ENCODE results near the gene YAE1.

Gene YAE1

DNA sequence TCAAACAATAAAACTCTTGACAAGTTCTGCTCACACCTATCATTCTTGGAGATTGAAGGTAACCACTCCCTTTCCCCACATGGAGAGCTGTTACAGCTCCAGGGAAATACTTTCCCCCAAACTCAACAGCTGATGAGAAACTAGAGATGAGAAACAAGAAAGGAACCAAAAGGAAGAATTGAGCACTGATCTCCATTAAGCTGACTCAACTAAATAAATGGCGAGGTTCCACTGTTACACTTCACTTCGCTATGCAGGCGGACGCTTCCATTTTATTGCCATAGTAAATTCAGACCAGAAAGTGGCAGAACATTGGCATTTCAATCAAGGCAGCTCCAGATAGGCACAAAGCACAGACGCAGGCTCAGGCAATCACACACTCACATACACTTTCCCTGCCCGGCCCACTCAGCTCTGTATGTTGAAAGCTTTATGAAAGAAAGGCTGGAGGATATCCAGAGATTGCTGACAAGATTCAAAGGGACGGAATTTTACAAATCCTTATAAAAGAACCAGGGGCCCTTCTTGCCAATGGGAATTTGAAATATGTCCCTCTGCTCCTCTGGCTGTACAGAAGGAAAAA lies 11.5 kb upstream of the YAE1 start:
- DNase-seq (ENCODE audit: low read depth in 2 of 2): no peak

DNA sequence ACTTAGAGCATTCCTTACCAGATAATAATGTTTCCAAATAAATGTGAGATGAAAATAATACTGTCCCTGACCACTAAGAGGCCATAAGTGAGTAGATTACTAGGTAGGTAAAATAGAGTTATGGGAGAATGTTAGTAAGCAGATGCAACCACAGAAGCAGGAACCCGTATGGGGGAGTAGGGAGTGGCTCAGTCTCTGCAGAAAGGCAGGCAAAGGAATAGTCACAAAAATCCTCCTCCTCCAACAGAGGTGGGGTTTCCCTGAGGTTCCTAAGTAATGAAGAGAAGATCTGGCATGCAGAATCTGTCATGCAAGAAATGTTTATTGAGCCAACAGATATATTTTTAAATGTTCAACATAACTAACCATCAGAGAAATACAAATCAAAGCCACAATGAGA lies 9.0 kb upstream of the YAE1 start:
- no peak for DNase-seq (ENCODE audit: low read depth in 2 of 2)

DNA sequence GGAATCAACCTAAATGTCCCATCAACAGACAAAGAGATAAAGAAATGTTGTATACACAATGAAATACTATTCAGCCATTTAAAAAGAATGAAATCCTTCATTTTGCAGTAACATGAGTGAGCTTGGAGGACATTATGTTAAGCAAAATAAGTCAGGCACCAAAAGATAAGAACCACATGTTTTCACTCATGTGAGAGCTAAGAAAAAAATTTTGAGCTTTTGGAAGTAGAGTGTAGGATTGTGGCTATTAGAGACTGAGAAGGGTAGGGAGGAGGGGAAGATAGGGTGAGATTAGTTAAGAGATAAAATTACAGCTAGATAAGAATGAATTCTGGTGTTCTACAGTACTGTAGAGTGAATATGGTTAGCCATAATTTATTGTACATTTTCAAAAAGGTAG lies 8.3 kb upstream of the YAE1 start:
- DNase-seq (ENCODE audit: low read depth in 2 of 2): no peak

DNA sequence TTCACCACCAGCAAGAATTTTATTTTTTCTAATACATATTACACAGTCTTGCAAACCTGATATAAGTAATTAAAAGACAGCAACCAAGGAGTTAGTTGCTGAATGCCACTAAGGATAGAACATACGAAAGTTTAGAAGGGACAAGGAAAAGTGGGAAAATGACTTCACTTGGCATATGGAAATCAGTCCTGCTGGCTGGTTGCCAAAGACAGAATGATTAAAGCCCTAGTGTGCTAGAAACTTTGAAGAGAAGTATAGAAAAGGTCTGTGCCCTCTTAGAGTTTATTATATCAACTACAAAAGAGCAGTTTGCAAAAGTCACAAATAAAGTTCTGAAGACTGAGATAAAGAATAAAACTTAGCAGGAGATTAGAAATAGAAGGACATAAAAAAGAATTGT lies 5.8 kb upstream of the YAE1 start:
- DNase-seq (ENCODE audit: low read depth in 2 of 2): no peak

DNA sequence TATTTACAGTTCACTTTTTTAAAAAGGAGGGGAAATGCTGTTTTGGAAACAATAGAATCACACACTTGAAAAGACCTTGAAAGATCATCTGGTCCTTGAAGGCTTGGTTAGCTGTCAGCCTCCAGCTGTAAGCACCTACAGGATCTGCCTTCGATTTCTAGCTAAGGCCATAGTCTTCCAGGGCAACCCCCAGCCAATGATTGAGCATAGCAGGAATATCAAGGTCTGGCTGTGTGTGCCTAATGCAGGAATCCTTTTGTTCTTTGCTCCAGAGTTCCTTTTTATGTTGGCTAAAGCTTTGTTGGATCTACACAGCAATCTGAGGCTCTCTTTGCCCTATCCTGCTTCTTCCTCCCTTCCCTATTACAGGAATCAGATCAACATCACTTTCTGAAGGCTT lies 5.2 kb upstream of the YAE1 start:
- DNase-seq (ENCODE audit: low read depth in 2 of 2): no peak

DNA sequence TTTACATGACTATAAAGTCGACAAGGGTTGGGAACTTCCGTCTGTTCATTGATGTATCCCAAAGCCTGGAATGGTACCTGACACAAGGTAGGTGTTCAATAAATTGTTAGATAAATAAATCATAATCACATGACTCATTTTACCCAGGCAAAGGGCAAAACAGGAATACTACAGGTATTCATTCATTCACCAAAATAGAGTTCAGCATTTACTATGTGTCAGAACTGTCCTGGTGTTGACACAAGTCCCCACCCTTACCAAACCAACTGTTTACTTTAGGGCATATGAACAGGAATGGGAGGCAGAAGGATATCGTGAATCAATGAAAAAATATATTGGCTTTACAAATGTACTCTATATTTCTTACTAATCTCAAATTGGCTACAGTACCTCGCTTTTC lies 666 bp upstream of the YAE1 start:
- no peak for DNase-seq (ENCODE audit: low read depth in 2 of 2)

DNA sequence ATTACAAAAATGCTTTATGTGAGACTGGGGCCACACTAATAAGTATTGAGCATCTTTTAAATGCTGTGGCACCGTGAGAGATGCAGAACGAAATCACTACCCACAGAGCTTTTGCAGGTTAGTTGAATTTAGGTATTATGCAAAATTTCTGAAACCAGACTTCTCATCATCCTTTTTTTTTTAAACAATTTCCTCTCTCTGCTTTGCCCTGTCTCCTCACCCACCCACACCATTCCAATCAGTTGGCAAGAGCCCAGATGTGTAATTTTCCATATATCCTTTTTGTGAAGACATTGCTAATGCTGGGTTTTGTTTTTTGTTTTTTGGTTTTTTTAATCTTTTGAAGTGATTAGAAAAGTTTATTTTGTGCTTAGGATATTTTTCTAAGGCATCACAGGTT lies 1.1 kb downstream of the YAE1 start:
- DNase-seq (ENCODE audit: low read depth in 2 of 2): no peak

DNA sequence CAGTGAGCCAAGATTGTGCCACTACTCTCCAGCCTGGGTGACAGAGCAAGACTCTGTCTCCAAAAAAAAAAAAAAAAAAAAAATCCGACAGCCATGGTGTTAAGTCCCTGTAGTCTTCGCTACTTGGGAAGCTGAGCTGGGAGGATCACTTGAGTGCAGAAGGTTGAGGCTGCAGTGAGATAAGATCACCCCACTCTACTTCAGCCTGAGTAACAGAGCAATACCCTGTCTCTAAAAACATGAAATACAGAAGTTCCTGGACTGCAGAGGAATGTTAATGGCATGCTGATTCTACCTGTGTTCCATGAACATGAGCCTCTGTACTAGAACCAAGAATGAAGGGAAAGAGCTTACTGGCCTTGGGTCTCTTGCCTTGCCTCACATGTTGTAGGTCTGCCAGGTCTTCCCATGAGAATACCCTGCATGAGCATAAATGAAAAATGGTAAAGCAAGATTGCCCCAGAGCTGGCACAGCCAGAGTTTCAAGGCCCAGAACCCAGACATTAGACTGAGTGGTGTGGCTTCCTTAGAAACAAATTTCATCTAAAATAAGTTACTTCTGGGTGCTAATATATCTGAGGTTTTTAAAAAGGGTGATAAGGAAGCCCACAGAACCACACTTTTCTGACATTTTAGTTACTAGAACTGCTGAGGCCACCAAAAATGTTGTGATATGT lies 8.6 kb downstream of the YAE1 start:
- no peak for DNase-seq (ENCODE audit: low read depth in 2 of 2)

DNA sequence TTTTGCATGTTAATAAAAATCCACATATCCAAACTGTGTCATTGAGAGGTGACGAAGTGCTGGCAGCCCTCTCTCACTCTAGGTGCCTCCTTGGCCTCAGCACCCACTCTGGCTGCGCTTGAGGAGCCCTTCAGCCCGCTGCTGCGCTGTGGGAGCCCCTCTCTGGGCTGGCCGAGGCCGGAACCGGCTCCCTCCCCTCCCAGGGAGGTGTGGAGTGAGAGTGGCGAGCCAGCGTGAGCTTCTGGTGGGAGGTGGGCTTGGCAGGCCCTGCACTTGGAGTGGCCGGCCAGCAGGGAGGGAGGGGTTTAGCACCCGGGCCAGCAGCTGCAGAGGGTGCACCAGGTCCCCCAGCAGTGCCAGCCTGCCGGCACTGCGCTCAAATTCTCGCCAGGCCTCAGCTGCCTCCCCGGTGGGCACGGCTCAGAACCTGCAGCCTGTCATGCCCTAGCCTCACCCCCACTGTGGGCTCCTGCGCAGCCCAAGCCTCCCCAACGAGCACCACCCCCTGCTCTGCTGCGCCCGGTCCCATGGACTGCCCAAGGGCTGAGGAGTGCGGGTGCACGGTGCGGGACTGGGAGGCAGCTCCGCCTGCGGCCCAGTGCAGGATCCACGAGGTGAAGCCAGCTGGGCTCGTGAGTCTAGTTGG lies 11.1 kb downstream of the YAE1 start:
- DNase-seq (ENCODE audit: low read depth in 2 of 2): no peak

DNA sequence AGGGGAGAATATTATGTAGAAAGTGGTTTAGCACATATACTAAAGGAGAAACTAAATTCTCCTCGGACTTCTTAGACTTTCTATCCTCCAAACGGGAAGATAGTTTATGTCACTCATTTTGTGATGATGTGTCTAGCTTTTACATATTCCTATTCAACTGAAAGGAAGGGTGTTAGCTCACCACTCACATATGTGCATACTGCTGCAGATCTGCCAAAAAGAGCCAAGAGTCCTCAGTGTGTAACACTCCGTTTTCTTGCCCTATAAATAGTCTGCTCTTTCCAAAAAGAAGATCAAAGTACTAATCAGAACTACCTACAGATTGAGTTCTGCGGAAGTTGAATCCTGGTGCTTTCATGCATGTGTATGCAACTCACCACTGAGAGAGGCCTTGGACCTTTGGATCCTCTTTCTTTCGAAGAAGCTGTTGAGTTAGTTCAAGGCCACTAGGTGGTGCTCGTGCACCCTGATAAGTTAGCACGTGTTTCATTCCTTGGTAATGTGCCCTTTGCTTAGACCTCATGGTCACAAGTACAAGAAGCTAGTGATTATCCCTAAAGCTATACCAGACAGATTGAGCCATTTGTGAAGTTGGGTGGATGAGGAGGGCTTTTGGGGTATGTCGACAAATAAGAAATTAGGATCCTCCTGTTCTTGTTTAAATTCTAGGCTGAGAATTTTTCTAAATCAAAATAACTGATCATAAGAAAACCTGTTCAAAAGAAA lies 14.1 kb downstream of the YAE1 start:
- DNase-seq (ENCODE audit: low read depth in 2 of 2): peak; percentile 48 to 50

DNA sequence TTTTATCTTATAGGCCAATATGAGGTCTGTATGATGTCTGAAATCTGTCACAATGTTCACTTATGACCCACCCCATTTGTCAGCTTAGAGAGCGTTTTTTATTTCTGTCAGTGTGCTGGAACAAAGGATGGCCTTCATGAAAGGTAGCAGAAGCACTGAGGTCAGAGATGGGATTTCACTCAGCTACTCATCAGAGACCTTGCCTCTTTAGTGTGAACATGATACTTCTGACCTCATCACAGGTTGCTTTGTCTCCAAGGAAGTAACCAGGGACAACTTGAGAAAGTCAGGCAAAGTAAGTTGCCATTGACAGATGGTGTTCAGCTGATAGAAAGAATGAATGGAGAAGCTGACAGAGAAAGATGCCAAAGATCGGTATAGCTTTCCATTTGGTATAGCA lies 16.3 kb downstream of the YAE1 start:
- DNase-seq (ENCODE audit: low read depth in 2 of 2): no peak

DNA sequence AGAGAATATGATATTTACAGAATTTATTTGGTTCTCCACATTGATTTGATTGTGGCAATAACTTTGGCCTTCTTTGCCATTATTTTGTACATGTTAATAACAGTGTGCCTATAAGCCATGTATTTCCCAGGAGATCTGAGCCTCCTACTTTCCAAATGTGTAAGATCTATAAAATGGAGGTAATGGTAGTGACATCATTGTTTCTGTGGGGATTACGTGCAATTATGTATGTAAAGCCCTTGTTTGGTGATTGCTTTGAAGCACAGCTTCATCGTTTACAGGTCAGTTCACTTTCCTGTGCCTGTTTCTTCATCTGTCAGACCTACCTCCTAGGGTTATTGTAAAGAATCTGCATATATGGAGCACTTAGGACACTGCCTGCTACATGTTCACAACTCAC lies 17.3 kb downstream of the YAE1 start:
- DNase-seq (ENCODE audit: low read depth in 2 of 2): no peak

DNA sequence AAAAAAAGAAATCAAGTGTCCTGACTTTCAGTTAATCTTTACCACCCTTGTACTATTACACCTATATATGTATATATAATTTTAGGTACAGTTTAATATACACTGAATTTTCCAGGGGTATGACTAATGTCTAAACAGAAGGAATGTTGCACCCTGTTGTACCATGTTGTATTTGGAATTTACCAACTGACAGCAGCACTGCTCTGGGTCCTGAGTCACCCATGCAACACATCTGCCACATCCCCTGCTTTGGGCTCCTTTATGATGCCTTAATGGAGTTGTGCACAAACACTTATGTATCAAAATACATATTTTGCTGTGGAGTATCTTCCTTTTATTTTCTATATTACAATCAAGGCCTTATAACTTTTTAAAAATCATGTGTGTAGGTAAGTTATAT lies 21.2 kb downstream of the YAE1 start:
- no peak for DNase-seq (ENCODE audit: low read depth in 2 of 2)

DNA sequence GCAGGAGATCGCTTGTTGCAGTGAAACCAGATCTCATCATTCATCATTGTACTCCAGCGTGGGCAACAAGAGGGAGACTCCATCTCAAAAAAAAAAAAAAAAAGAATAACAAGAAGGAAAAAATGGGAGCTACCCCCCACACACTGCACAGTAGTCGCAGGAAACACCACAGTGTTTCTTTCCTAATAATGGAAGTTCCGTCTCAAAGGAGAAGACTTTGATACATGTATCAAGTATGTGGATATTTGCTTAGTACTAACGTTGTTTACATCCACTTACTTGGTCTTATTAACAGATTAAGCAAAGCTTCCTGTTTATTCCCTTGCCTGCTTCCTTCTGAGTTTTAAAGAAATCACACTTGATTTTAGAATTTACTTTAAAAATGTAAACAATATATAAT lies 22.2 kb downstream of the YAE1 start:
- no peak for DNase-seq (ENCODE audit: low read depth in 2 of 2)

DNA sequence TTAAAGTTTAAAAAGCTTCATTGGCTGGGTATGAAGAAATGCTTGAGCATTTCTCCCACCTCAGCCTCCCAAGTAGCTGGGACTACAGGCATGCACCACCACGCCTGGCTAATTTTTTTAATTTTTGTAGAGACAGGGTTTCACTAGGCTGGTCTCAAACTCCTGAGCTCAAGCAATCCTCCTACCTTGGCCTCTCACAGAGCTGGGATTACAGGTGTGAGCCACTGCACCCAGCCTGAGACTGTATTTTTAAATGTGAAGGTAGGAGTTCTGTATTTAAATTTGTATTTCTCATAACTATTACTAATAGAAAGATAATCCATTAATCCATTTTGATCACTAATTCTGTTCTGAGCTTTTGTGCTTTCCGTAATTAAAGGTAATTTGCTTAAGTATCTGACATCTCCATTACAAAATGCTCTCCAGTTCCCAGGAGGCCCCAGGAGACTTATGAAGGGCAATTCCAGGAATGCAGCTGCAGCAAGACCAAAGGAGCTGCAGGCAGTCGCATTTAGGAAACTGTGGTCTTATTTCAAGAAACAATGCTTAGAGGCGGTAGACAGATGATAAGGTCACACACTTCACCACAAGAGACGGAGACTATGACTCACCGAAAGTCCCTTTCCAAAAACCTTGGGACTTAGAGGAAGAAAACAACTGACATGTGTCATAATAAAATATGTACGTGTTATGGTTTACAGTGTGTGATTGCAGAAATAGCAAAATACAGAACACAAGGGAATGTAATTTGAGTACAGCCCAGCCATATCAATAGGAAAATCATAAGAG lies 23.3 kb downstream of the YAE1 start:
- DNase-seq (ENCODE audit: low read depth in 2 of 2): peak; percentile 43 to 70

DNA sequence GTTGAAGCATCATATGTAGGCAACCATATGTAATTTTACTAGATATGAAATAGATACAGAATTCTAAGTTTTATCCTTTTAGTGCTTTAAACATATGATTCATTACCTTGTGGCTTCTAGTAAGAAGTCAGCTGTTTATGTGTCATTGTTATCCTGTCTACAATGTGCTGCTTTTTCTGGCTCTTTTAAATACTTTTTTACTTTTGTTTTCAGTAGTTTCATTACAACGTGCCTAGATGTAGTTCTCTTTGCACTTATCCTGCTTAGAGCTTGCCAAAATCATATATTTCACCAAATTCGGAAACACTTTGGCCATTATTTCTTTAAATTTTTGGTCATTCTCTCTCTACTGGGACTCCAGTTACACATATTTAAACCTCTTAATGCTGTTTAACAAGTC lies 26.4 kb downstream of the YAE1 start:
- DNase-seq (ENCODE audit: low read depth in 2 of 2): no peak

DNA sequence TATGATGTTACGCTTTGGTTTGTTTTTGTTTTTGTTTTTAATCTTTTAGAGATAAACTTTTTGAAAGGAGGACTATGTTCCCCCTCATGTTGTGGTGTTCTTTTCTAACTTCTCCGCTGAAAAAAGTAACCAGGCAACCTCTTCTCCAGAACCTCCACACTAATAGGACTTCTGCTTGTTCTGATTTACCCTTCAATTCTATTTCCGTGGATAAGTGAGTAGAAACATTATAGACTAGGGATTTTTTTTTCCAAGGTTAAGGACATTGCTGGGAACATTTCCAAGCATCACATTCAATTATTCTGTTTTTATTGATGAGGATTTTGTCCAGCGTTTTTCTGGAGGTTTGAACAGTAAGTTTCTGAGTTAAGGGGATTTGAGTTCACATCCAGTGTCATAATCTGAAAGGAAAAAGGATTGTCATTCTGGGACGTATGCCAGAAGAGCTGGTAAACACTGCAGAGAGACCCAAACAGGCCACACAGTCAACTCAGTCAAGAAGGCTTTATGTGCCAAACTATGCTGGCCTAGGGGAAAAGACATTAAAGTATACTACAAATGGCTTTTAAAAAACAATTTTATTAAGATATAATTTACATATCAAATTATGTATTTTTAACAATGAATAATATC lies 28.9 kb downstream of the YAE1 start:
- no peak for DNase-seq (ENCODE audit: low read depth in 2 of 2)

DNA sequence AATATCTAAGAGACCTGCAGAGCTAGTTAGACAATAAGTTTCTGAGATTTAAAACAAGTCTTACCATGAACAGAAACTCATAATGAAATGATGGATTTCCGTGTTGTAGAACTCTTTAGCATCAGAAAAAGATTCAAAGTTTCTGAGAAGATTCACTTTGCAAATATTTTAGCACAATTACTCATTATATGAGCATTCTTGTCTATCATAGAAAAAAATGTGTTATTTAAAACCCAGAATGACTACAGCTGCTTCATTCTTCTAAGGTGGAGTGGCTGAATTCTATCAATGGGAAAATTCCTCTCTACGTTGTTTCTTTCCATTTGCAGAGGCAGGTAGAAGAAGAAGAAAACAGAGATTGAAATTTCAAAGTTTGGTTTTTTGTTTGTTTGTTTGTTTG lies 36.1 kb downstream of the YAE1 start:
- no peak for DNase-seq (ENCODE audit: low read depth in 2 of 2)

DNA sequence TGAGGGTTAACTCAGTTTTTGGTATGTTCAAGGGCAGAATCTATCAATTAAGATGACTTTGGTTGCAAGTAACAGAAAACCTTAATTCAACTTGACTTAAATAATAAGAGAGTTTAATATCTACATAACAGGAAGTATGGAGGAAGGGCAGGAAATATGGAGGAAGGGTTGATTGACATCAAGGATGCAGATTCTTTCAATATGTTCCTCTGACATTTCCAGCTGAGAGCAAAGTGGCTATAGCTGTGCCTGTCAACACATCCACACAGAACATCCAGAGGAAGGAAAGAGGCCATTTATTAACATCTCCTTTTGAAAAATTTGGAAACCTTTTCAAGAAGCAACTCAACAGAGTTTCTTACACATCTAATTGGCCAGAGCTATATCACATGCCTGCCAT lies 37.7 kb downstream of the YAE1 start:
- no peak for DNase-seq (ENCODE audit: low read depth in 2 of 2)

DNA sequence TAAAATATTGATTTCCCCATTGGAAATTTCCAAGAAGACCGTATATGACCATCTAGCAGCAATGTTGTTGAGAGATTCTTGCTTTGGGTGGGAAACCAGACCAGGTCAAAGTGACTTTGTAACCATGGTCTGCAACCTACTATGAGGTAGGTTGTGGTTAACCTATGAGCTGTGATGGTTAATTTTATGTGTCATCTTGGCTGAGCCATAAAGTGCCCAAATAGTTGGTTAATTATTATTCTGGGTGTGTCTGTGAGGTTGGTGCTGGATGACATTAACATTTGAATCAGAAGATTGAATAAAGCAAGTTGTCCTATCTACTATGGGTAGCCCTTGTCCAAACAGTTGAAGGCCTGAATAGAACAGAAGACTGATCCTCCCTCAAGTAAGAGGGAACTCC lies 38.9 kb downstream of the YAE1 start:
- DNase-seq (ENCODE audit: low read depth in 2 of 2): no peak

DNA sequence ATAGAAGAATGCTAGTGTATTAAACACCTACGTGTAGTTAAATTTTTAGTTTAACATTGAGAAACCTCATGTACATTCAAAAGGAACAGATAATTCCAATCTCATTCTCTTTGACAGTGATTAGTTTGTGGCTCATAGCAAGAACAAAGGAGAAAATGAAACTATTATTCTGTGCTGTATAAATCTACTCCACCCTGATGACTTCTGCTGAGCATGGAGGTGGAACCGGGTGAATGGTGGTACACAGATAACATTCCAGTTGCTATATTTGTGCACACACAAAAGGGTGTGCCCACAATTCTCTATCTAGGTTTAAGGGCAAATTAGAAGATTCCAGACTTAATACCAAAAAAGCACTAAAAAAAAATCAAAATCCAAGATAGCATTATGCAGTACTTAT lies 40.1 kb downstream of the YAE1 start:
- DNase-seq (ENCODE audit: low read depth in 2 of 2): no peak

DNA sequence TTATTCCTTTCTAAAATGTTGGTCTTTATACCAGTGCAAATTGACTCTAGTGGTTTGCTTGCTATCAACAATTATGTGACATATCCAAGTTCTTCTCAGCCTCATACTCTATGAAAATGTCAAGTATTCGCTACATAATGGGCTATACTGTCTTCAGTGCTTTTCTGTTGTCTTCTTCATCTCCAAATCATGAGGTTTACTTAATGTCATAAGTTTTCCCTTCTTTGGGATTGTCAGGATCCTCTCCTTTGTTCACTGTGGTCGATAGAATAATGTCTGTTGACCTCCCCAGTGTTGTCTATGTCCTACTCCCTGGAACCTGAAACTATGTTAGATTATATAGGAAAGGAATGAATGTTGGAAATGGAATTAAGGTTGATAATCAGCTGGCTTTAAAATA lies 40.7 kb downstream of the YAE1 start:
- no peak for DNase-seq (ENCODE audit: low read depth in 2 of 2)
